ENCODE measurements around the gene MLPH. TPM values are rescaled to one million over a fixed set of nuclear protein-coding genes. Genes with fewer than 3 reads are reported as not detected.

MLPH gene
- total and polyA plus RNA-seq, 9 of the 15 experiments (the other 6 are each of a cell fraction or from before 2014, with no cell fraction given), result 0.22 TPM; not detected in 8

- TF ChIP-seq RAD21 (CRISPR knock-in tag; conservative IDR thresholded peaks at IDR 0.05 in 1 of 2, IDR thresholded peaks at IDR 0.05 in 1 of 2), result peak; percentile 59 to 61
Observed at GRCh38 chr2:237474931-237475703, 11.9 kb upstream of the MLPH start (continued).

DNA sequence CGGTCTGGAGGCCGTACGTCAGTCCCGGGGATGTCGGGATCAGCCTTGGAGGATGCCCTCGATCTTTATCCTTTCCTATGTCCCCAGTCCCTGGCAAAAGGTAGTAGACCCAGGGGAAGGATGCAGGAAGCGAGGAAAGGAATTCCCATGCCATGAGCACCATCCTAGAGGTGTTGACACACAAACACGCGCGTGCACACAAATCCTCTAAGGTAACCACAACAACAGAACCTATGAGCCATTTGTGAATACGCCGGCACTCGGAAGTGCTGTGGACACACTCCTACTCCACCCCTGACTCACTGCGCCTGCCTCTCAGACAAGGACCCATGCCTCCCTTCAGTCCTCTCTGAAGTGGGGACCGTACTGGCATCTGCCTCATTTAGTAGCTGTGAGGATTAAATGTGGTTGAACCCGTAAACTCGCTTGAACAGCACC, 11.3 kb upstream of the MLPH start:
- WGBS (ENCODE audit: insufficient coverage, low coverage, missing lambda C conversion rate), result 6% methylated on average over 11 of the region's 17 CpGs
- peaks cover 0 to 22% of the 10 kb centered on the region in 2 experiments; a peak in 3 of 5 replicates for H3K27me3 ChIP-seq (ENCODE audit: control insufficient read depth in 2 of 2, insufficient read depth in 2 of 2, low read length in 2 of 2)
- POLR2A ChIA-PET, result interaction anchor here (0.6 kb wide), 1 partner anchor 13 kb away, joined by 3 read pairs; no protein-coding TSS in a partner anchor
- FAIRE-seq (no peak), DNase-seq (ENCODE audit: extremely low read depth in 1 of 4, low spot score in 3 of 4) (peak in 2 of 4 experiments; percentile 12 to 16), ATAC-seq (peak; percentile 11; the same call in 1 of the 3 replicates)
- intact Hi-C loops (cut with micrococcal nuclease) (loop anchor here (2.0 kb wide), 1 partner anchor 321 kb away; no protein-coding TSS in a partner anchor), in situ Hi-C loops (cut with MboI) (no loop called here)
- no peak overlapping the region for H3K27ac ChIP-seq (ENCODE audit: extremely low read depth, low read depth, low read length)
- H3K79me2 ChIP-seq (ENCODE audit: control insufficient read depth, insufficient read depth, low read length), result no peaks in the 10 kb centered on the region
- no peaks in the 10 kb centered on the region for H4K20me1 ChIP-seq (replicated peaks; ENCODE audit: control insufficient read depth, insufficient read depth, low read length)
- BruUV-seq (replicated peaks), result no TSS peak
- peak overlapping the region; percentile 82 for H2AFZ ChIP-seq (ENCODE audit: low read depth, low read length)
- no peaks in the 10 kb centered on the region for H3K9me3 ChIP-seq (replicated peaks; ENCODE audit: control insufficient read depth, insufficient read depth, low read depth, low read length)
- CTCF ChIA-PET (ENCODE audit: low intra/inter-chr PET ratio), result interaction anchor here (0.6 to 0.7 kb wide), 2 partner anchors 80 to 246 kb away, joined by 4 to 6 read pairs; no protein-coding TSS in a partner anchor
- peak overlapping the region; percentile 73 for H3K4me2 ChIP-seq (ENCODE audit: insufficient read depth, low read length)
- TF ChIP-seq CBFB (CRISPR knock-in tag; IDR thresholded peaks at IDR 0.05) (no peak), NR2C2 (CRISPR knock-in tag; IDR thresholded peaks at IDR 0.05) (no peak), NR2C2 (tag; IDR thresholded peaks at IDR 0.05) (peak; percentile 25; the same call in 1 of the 2 replicates), ZFP91 (CRISPR knock-in tag; IDR thresholded peaks at IDR 0.05) (no peak), PML (IDR thresholded peaks at IDR 0.05; ENCODE audit: low read length) (no peak), ZNF175 (CRISPR knock-in tag; IDR thresholded peaks at IDR 0.05; ENCODE audit: low read depth) (no peak), ELF1 (tag; IDR thresholded peaks at IDR 0.05) (no peak)
- TF ChIP-seq, protein P1, sequence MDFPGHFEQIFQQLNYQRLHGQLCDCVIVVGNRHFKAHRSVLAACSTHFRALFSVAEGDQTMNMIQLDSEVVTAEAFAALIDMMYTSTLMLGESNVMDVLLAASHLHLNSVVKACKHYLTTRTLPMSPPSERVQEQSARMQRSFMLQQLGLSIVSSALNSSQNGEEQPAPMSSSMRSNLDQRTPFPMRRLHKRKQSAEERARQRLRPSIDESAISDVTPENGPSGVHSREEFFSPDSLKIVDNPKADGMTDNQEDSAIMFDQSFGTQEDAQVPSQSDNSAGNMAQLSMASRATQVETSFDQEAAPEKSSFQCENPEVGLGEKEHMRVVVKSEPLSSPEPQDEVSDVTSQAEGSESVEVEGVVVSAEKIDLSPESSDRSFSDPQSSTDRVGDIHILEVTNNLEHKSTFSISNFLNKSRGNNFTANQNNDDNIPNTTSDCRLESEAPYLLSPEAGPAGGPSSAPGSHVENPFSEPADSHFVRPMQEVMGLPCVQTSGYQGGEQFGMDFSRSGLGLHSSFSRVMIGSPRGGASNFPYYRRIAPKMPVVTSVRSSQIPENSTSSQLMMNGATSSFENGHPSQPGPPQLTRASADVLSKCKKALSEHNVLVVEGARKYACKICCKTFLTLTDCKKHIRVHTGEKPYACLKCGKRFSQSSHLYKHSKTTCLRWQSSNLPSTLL (IDR thresholded peaks at IDR 0.05), result no peak
- no peaks in the 10 kb centered on the region for H3K9me1 ChIP-seq (ENCODE audit: control insufficient read depth, insufficient read depth, low read length)
- H3K4me1 ChIP-seq (replicated peaks in 1 of 2; ENCODE audit: control insufficient read depth in 2 of 2, insufficient read depth in 2 of 2, low read length in 2 of 2), result peaks cover 0 to 17% of the 10 kb centered on the region in 2 experiments; a peak in 4 of 5 replicates
- H3K36me3 ChIP-seq (ENCODE audit: control insufficient read depth, insufficient read depth, low read length), result no peaks in the 10 kb centered on the region
- H3K9ac ChIP-seq (ENCODE audit: insufficient read depth in 1 of 2, low read depth in 2 of 2, low read length in 2 of 2), result peak overlapping the region; percentile 73 to 91; a peak in 3 of 4 replicates
- peak overlapping the region; percentile 64 for H3K4me3 ChIP-seq

Measured in K562 (cell line).